Measurements from ENCODE around the gene PEMT. TPM values are rescaled to one million over a fixed set of nuclear protein-coding genes. Genes with fewer than 3 reads are reported as not detected.

PEMT gene
- total and polyA plus RNA-seq, 2 of the 4 experiments (the other 2 are of a cell fraction) = 23.3 to 49.5 TPM

- Histone ChIP-seq H3K9me3 (ENCODE audit: control insufficient read depth, insufficient read depth, low read length) (no peaks in the 10 kb centered on the region; the same call in 1 of the 2 replicates), H4K91ac (ENCODE audit: insufficient read depth, low read depth, low read length) (no peak overlapping the region), H3K27ac (ENCODE audit: insufficient read depth, low read length) (no peak overlapping the region; the same call in 1 of the 2 replicates), H2BK15ac (ENCODE audit: low read depth, low read length) (no peak overlapping the region), H3K4me2 (ENCODE audit: low read depth, low read length) (peak overlapping the region; percentile 84), H3K27me3 (ENCODE audit: control insufficient read depth, insufficient read depth, low read length) (peaks cover 3% of the 10 kb centered on the region; the same call in 1 of the 2 replicates), H3K9me1 (ENCODE audit: insufficient read depth, low read length) (no peaks in the 10 kb centered on the region), H3K4me1 (ENCODE audit: control insufficient read depth, insufficient read depth, low read length) (peaks cover 7% of the 10 kb centered on the region; the same call in 1 of the 2 replicates), H2AK9ac (replicated peaks; ENCODE audit: low read depth, low read length, poor library complexity) (peak overlapping the region; percentile 92), H4K5ac (ENCODE audit: low read depth, low read length) (peak overlapping the region; percentile 9; the same call in 1 of the 2 replicates), H2BK20ac (ENCODE audit: low read depth, low read length) (peak overlapping the region; percentile 38; the same call in 1 of the 2 replicates), H2AFZ (replicated peaks; ENCODE audit: low read length, poor library complexity) (peak overlapping the region; percentile 93), H3K14ac (replicated peaks; ENCODE audit: low read depth, low read length) (peak overlapping the region; percentile 63; the same call in 1 of the 2 replicates), H3K18ac (ENCODE audit: low read depth, low read length) (no peak overlapping the region), H3K79me1 (ENCODE audit: low read depth in 1 of 2, low read length in 2 of 2) (peaks cover 7 to 10% of the 10 kb centered on the region in 2 experiments; a peak in 2 of 4 replicates), H3K56ac (ENCODE audit: extremely low read depth, insufficient read depth, low read length) (no peak overlapping the region), H3K4ac (ENCODE audit: low read depth, low read length) (peak overlapping the region; percentile 2; the same call in 1 of the 2 replicates), H4K20me1 (ENCODE audit: insufficient read depth, low read length) (peaks cover 7% of the 10 kb centered on the region; the same call in 1 of the 2 replicates), H3K23ac (ENCODE audit: low read depth, low read length) (peak overlapping the region; percentile 97), H4K8ac (ENCODE audit: low read depth in 2 of 2, low read length in 2 of 2) (peak overlapping the region; percentile 27 to 61; a peak in 3 of 4 replicates), H3K4me3 (ENCODE audit: insufficient read depth, low read depth, low read length) (peak overlapping the region; percentile 52), H2BK120ac (ENCODE audit: low read depth, low read length) (no peak overlapping the region), H2BK5ac (ENCODE audit: low read depth, low read length, poor library complexity, severe bottlenecking) (no peak overlapping the region), H2AK5ac (ENCODE audit: low read depth, low read length) (peak overlapping the region; percentile 88), H3K36me3 (ENCODE audit: control insufficient read depth, insufficient read depth, low read length) (peaks cover 17% of the 10 kb centered on the region; the same call in 1 of the 2 replicates), H3K9ac (ENCODE audit: low read depth, low read length) (peak overlapping the region; percentile 55)
- intact Hi-C loops (cut with micrococcal nuclease) = loop anchor here (1.0 to 5.0 kb wide), 2 partner anchors 117 to 139 kb away; no protein-coding TSS in a partner anchor
- dilution Hi-C loops (cut with HindIII; ENCODE audit: low sequenced_read_pairs, unreplicated experiment) = no loop called here
- ATAC-seq (ENCODE audit: low read depth) (no peak), DNase-seq (peak; percentile 4)
- WGBS, 2 experiments (ENCODE audit: extremely low coverage in 2 of 2, insufficient read length in 1 of 2) = 7% methylated on average over 24 of the region's 65 CpGs; no CpG with 5 or more reads in 1 of the 2 experiments
- ChIA-PET POLR2A (ENCODE audit: unreplicated experiment) (interaction anchor here (1.0 kb wide), 1 partner anchor 16 kb away, joined by 4 read pairs; no protein-coding TSS in a partner anchor), CTCF (interaction anchor here (0.6 to 2.1 kb wide), 10 partner anchors 56 to 153 kb away, joined by 3 to 13 read pairs (median 3); no protein-coding TSS in a partner anchor)
- BruUV-seq (replicated peaks) = no TSS peak
- in situ Hi-C loops (cut with MboI; ENCODE audit: low sequenced_read_pairs) = loop anchor here (5.0 kb wide), 2 partner anchors 138 to 147 kb away; no protein-coding TSS in a partner anchor
- TF ChIP-seq SMC3 (IDR thresholded peaks at IDR 0.05; ENCODE audit: low read depth, low read length) = no peak
- TF ChIP-seq CEBPB (IDR thresholded peaks at IDR 0.05; ENCODE audit: low read depth, low read length) = no peak
- TF ChIP-seq MAZ (IDR thresholded peaks at IDR 0.05; ENCODE audit: borderline replicate concordance, low read depth, low read length) = no peak
- TF ChIP-seq USF2 (IDR thresholded peaks at IDR 0.05; ENCODE audit: low read depth, low read length) = no peak; the same call in 1 of the 2 replicates
- no peak for TF ChIP-seq MAFK (IDR thresholded peaks at IDR 0.05; ENCODE audit: low read depth, low read length)
- TF ChIP-seq ELK1 (IDR thresholded peaks at IDR 0.05; ENCODE audit: borderline replicate concordance, low read depth, low read length) = no peak
- no peak for TF ChIP-seq RCOR1 (IDR thresholded peaks at IDR 0.05; ENCODE audit: insufficient replicate concordance, low read length)
- TF ChIP-seq CHD1 (IDR thresholded peaks at IDR 0.05; ENCODE audit: low read depth, low read length) = no peak
- TF ChIP-seq BHLHE40 (IDR thresholded peaks at IDR 0.05; ENCODE audit: low read depth, low read length) = no peak
These were observed 95.8 kb downstream of the PEMT start for GRCh38 chr17:17495536-17496188.

All from IMR-90 (cell line).